Eye (tissue), 1 donor: Measurements from ENCODE around the gene DHH.
A peak's percentile ranks its signal among the peaks of the same experiment; 100 is the strongest.

ENCODE experiments used
- DNase-seq: peaks from one replicate; pipeline ENCODE4 v3.0.0-alpha.2; 2015

The DHH gene

GRCh38 chr12:49048953-49049352, 45.6 kb downstream of the DHH start:
- no peak for DNase-seq

- no peak for DNase-seq
These were observed 48.3 kb downstream of the DHH start for GRCh38 chr12:49046129-49046895.

- no peak for DNase-seq
These were observed 49.9 kb downstream of the DHH start for GRCh38 chr12:49044660-49045059.

GRCh38 chr12:49043856-49044258, 50.7 kb downstream of the DHH start:
- peak; percentile 37 for DNase-seq

GRCh38 chr12:49043241-49043640, 51.4 kb downstream of the DHH start:
- DNase-seq = no peak

GRCh38 chr12:49041881-49042484, 52.6 kb downstream of the DHH start:
- no peak for DNase-seq

- no peak for DNase-seq
These were observed 53.3 kb downstream of the DHH start for GRCh38 chr12:49041036-49041880.

- DNase-seq = no peak
These were observed 54.2 kb downstream of the DHH start for GRCh38 chr12:49040364-49040855.

GRCh38 chr12:49039421-49040363, 54.9 kb downstream of the DHH start:
- no peak for DNase-seq

GRCh38 chr12:49038291-49038955, 56.2 kb downstream of the DHH start:
- no peak for DNase-seq

- no peak for DNase-seq
These were observed 56.7 kb downstream of the DHH start for GRCh38 chr12:49037947-49038237.

- no peak for DNase-seq
These were observed 57.3 kb downstream of the DHH start for GRCh38 chr12:49037111-49037946.
